NCI-H345 treated with DMSO at 0.1 percent for 48 hours (cell line): ENCODE measurements around the gene USP24.
"Not testable (repeated sequence)": the region's sequence is repeated elsewhere in the genome, so short reads cannot be mapped to it uniquely, and the experiment has no call there.

Experiments
- DNase-seq: peaks from one replicate; lab custom pipeline; 2025; ENCODE audit not compliant: unreplicated experiment; lab: John Stamatoyannopoulos, UW

Gene USP24

GRCh38 chr1:55230659-55231058 is 15.5 kb upstream of the USP24 start:
- no peak for DNase-seq

DNA sequence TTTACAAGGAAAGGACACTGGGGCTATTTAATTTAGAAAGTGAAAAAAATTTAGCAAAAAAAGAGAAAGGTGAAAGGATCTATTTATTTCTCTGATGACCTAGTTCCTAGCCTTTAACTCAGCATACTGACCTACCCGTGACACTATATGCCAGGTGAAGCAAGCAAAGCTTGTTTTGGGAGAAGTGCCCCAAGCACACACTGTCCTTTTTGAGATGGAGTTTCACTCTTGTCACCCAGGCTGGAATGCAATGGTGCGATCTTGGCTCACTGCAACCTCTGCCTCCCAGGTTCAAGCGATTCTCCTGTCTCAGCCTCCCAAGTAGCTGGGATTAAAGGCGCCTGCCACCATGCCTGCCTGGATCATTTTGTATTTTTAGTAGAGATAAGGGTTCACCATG is 14.6 kb upstream of the USP24 start:
- DNase-seq, result not testable (repeated sequence)

- no peak for DNase-seq
These were observed 10.1 kb upstream of the USP24 start for GRCh38 chr1:55225228-55225627.

DNA sequence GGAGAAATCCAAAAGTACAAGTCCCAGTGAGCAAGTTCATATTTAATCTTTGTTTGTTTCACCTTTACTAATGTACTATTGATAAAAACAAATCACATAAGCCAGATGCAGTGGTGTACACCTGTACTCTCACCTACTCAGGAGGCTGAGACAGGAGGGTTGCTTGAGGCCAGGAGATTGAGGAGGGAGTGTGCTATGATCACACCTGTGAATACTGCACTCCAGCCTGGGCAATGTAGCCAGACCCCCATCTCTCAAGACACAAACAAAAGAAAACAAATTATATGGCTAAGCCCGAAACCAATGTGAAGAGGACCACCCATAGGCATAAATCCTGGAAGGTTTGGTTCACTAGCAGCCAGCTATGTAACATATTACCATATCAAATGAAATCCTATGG is 9.6 kb upstream of the USP24 start:
- no peak for DNase-seq

DNA sequence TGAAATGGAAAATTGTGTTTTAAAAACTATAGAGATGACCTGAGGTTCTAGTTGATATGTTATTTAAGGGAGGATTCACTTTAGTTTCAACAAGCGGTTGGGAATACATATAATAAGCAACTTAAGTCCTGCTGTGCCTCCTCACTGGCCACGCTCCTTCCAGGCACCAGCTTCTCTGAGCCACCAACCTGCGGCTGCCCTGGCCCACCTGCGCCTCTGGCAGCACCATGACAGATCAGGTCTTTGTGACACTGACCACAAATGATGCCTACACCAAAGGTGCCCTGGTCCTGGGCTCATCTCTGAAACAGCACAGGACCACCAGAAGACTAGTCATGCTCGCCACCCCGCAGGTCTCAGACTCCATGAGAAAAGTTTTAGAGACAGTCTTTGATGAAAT is 7.0 kb upstream of the USP24 start:
- no peak for DNase-seq

- no peak for DNase-seq
These were observed 2.2 kb upstream of the USP24 start for GRCh38 chr1:55217226-55217986.

DNA sequence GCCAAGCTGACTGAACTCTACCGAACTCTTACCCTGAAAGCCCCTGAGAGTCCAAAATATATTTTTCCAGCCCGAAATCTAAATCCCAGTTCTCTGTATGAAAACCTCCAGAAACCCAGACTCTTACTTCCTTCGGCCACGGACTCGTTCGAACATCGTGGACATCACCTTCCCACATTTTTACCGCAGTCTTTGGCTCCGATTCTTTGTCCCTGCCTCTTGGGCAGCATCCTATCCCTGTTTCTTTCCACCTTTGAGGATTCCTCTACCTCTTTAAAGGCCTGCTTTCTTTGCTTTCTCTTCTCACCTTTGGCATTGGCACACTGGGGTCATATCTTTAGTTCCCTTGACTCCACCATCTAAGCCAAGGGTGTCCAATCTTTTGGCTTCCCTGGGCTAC is 932 bp upstream of the USP24 start:
- no peak for DNase-seq

DNA sequence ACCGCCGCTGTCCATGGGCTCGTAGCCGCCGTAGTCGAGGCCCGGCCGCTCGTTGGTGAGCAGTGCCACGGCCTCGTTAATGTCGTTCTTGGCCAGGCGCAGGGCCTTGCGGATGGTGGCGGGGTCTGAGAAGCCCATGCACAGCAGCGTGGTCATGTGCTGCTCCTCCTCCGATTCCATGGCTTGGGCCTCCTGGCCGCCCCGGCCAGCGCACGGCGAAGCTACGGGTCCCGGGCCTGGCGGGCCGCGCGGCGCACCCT is 300 bp downstream of the USP24 start:
- no peak for DNase-seq

GRCh38 chr1:55214212-55214933 is 791 bp downstream of the USP24 start:
- no peak for DNase-seq

DNA sequence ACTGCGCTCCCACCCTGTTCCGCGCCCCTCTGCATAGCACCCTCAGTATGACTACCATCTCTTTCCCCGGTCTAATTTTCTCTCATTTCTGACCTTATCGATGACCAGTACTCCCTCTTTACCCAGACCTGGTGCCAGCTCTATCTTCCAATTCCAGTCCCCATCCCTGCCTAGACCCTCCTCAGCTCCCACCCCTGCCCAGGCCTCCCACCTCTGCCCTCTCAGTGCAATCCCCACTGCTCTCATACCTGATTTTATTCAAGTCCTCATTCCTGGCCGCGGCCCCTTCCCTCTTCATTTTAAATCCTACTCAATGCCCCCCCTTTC is 1.3 kb downstream of the USP24 start:
- no peak for DNase-seq

DNA sequence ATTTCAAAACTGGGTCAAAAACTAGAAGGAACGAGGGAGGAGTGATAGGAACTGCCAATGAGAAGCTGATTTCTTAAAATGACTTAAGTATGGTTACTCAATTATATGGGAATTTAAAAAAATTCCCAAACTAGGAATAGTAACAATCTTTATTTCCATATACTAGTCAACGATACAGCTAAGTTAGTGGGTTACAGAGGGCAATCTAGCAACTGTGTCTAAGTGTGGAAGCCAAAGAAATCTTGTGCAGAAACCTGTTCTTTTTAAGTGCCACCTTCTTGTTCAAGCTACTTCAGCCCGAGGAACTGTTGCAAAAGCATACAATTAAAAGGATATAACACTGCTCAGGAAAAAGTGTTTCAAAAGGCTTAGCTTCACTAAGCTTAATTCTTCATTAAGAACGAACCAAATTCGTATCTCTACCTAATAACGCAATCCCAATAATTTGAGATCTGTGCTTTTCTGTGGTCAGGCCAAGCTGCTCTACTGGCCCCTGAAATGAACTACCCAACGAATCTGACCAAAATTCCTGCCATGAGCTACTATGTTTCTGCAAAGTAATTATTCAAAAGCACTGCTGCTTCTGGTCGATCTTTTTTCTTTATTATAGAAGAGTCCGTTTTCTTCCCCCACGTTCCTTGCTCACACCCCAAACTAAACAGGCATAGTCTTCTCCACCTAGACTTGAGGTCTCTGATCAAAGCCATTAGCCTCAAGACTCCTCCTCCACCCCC is 1.8 kb downstream of the USP24 start:
- no peak for DNase-seq

GRCh38 chr1:55212349-55213150 is 2.6 kb downstream of the USP24 start:
- DNase-seq, result no peak

DNA sequence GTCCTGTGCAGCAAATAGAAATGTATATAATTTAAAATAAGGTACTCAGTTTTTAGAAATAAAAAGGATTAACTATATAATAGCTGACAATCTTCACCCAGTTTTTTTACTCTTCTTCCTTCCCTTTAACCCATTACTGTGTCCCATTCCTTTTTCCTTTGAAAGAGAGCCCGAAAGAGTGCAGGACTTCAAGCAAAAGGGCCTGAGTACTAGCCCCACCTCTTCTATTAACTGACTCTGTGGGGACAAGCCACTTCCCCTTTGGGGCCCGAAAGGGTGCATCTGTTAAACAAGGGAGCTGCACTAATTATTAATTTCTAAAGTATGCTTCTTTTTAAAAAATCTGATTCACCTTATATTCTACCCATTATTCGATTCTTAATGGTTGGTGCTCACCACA is 3.3 kb downstream of the USP24 start:
- no peak for DNase-seq

GRCh38 chr1:55210990-55211801 is 4.0 kb downstream of the USP24 start:
- DNase-seq, result no peak

DNA sequence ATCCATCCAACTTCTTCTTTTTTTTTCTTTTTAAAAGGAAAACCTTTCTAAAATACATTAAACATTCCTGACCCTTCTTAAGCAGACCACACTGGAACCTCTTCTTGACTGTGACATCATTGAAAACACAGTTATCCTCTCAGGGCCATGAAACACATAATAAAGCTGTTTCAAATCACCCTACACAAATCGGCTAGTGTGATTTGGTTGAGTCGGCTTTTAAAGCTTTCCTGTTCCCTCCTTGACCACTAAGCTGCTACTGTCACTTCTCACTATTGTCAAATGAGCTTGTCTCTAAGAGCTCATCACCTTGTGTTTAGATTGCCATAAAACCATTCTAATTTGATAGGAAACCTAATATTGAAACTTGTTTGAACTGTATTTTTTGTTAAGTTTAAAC is 5.9 kb downstream of the USP24 start:
- DNase-seq, result no peak

- no peak for DNase-seq
These were observed 9.0 kb downstream of the USP24 start for GRCh38 chr1:55206210-55206609.

- DNase-seq, result no peak
These were observed 10.2 kb downstream of the USP24 start for GRCh38 chr1:55204997-55205396.

DNA sequence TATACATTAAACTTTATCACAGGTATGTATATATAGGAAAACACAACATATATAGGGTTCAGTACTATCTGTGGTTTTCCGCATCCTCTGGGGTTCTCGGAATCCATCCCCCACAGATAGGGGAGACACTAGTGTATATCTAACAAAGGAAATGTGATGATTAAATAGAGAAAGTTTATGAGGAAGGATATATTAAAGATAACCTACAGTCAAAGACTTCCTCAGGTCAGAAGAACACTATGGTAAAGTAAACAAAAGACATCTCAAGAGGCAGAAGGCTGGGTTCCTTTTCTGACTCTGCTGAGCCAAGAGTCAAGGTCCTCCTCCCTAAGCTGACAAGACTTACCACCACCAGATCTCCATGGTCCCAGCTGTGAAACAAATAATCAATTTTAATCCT is 12.1 kb downstream of the USP24 start:
- DNase-seq, result no peak

GRCh38 chr1:55200667-55201066 is 14.5 kb downstream of the USP24 start:
- DNase-seq, result no peak

DNA sequence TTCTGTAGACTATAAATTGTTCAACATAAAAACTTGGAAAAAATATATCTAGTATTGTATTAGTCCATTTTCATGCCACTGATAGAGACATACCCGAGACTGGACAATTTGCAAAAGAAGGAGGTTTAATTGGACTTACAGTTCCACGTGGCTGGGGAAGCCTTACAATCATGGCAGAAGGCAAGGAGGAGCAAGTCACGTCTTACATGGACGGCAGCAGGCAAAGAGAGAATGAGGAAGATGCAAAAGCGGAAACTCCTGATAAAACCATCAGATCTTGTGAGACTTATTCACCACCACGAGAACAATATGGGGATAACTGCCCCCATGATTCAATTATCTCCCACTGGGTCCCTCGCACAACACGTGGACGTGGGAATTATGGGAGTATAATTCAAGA is 15.4 kb downstream of the USP24 start:
- not testable (repeated sequence) for DNase-seq

DNA sequence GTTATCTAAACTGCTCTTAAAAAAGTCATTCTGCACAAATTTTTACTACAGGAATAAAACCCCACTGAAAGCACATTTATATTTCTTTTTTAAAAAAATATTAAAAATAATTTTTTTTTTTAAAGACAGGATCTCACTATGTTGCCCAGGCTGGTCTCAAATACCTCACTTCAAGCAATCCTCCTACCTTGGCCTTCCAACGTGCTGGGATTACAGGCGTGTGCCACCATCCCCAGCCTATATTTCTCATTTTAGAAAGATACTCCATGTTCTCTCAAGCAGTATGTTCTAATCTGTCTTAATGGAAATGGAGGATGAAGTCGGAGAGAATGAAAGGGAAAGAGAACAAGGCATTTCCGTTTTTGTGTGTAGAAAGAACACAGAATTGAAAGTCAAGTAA is 17.1 kb downstream of the USP24 start:
- DNase-seq, result no peak
